ENCODE measurements around the gene HASPIN. TPM values are rescaled to one million over a fixed set of nuclear protein-coding genes. Genes with fewer than 3 reads are reported as not detected.
"Not testable (repeated sequence)": the region's sequence is repeated elsewhere in the genome, so short reads cannot be mapped to it uniquely, and the experiment has no call there.

HASPIN gene
- total RNA-seq, 2 experiments from 2014 or later, result 27.6 to 31.2 TPM

- Mint-ChIP-seq H3K9me3 (no peaks in the 10 kb centered on the region), H3K4me1 (peaks cover 16% of the 10 kb centered on the region), H3K27ac (peak overlapping the region; percentile 3), H3K27me3 (no peaks in the 10 kb centered on the region), H3K4me3 (no peak overlapping the region), H3K36me3 (ENCODE audit: low read depth) (peaks cover 9% of the 10 kb centered on the region)
- CTCF ChIA-PET, result no interaction called here
- no peak for DNase-seq
- POLR2A ChIA-PET, result no interaction called here
These were observed 34.2 kb upstream of the HASPIN start for GRCh38 chr17:3689262-3690093.

- H3K36me3 Mint-ChIP-seq (ENCODE audit: low read depth), result peaks cover 9% of the 10 kb centered on the region
- no peak overlapping the region for H3K4me3 Mint-ChIP-seq
- ChIA-PET POLR2A (no interaction called here), CTCF (no interaction called here)
- no peaks in the 10 kb centered on the region for H3K9me3 Mint-ChIP-seq
- H3K27ac Mint-ChIP-seq, result no peak overlapping the region
- DNase-seq, result no peak
- no peaks in the 10 kb centered on the region for H3K27me3 Mint-ChIP-seq
- H3K4me1 Mint-ChIP-seq, result peaks cover 19% of the 10 kb centered on the region
These were observed 33.5 kb upstream of the HASPIN start for GRCh38 chr17:3690094-3690715.

GRCh38 chr17:3691617-3692067, 32.1 kb upstream of the HASPIN start:
- H3K9me3 Mint-ChIP-seq, result no peaks in the 10 kb centered on the region
- H3K4me1 Mint-ChIP-seq, result peaks cover 23% of the 10 kb centered on the region
- no peak overlapping the region for H3K4me3 Mint-ChIP-seq
- no peaks in the 10 kb centered on the region for H3K27me3 Mint-ChIP-seq
- POLR2A ChIA-PET, result no interaction called here
- H3K27ac Mint-ChIP-seq, result no peak overlapping the region
- CTCF ChIA-PET, result interaction anchor here (0.6 to 1.2 kb wide), 6 partner anchors 9 to 1375 kb away, joined by 3 to 5 read pairs (median 4); no protein-coding TSS in a partner anchor
- DNase-seq, result no peak
- peaks cover 9% of the 10 kb centered on the region for H3K36me3 Mint-ChIP-seq (ENCODE audit: low read depth)

- H3K4me1 Mint-ChIP-seq, result peaks cover 26% of the 10 kb centered on the region
These were observed 31.4 kb upstream of the HASPIN start for GRCh38 chr17:3692346-3692745.

GRCh38 chr17:3693141-3693540, 30.6 kb upstream of the HASPIN start:
- Mint-ChIP-seq H3K27me3 (no peaks in the 10 kb centered on the region), H3K4me1 (peaks cover 31% of the 10 kb centered on the region), H3K4me3 (no peak overlapping the region), H3K9me3 (no peaks in the 10 kb centered on the region), H3K27ac (no peak overlapping the region), H3K36me3 (ENCODE audit: low read depth) (peaks cover 9% of the 10 kb centered on the region)
- DNase-seq, result no peak
- ChIA-PET POLR2A (no interaction called here), CTCF (interaction anchor here (4.0 kb wide), 1 partner anchor 45 kb away, joined by 21 read pairs; no protein-coding TSS in a partner anchor)

More at GRCh38 chr17:3692346-3692745, 31.4 kb upstream of the HASPIN start:
- H3K27me3 Mint-ChIP-seq, result no peaks in the 10 kb centered on the region
- no peak overlapping the region for H3K27ac Mint-ChIP-seq
- no peak for DNase-seq
- H3K4me3 Mint-ChIP-seq, result no peak overlapping the region
- H3K36me3 Mint-ChIP-seq (ENCODE audit: low read depth), result peaks cover 9% of the 10 kb centered on the region
- no peaks in the 10 kb centered on the region for H3K9me3 Mint-ChIP-seq
- ChIA-PET POLR2A (no interaction called here), CTCF (interaction anchor here (0.6 to 1.0 kb wide), 3 partner anchors 10 to 1375 kb away, joined by 4 to 5 read pairs (median 5); no protein-coding TSS in a partner anchor)

GRCh38 chr17:3693829-3694231, 29.9 kb upstream of the HASPIN start:
- DNase-seq, result peak; percentile 23
- Mint-ChIP-seq H3K4me1 (peaks cover 31% of the 10 kb centered on the region), H3K36me3 (ENCODE audit: low read depth) (peaks cover 9% of the 10 kb centered on the region), H3K9me3 (no peaks in the 10 kb centered on the region), H3K4me3 (peak overlapping the region; percentile 85), H3K27me3 (no peaks in the 10 kb centered on the region), H3K27ac (no peak overlapping the region)
- ChIA-PET POLR2A (no interaction called here), CTCF (interaction anchor here (0.8 to 4.0 kb wide), 5 partner anchors 11 to 44 kb away, joined by 3 to 21 read pairs (median 4); partner anchors contain the start of gene HASPIN)

- Mint-ChIP-seq H3K4me1 (peaks cover 33% of the 10 kb centered on the region), H3K9me3 (no peaks in the 10 kb centered on the region), H3K36me3 (ENCODE audit: low read depth) (peaks cover 5% of the 10 kb centered on the region), H3K27ac (peak overlapping the region; percentile 79), H3K27me3 (no peaks in the 10 kb centered on the region), H3K4me3 (peak overlapping the region; percentile 85)
- POLR2A ChIA-PET, result interaction anchor here (0.6 kb wide), 1 partner anchor 998 kb away, joined by 7 read pairs; no protein-coding TSS in a partner anchor
- DNase-seq, result no peak
- CTCF ChIA-PET, result interaction anchor here (1.1 to 4.0 kb wide), 7 partner anchors 13 to 43 kb away, joined by 3 to 21 read pairs (median 6); partner anchors contain the start of gene HASPIN
These were observed 28.5 kb upstream of the HASPIN start for GRCh38 chr17:3695129-3695722.

- Mint-ChIP-seq H3K9me3 (no peaks in the 10 kb centered on the region), H3K27me3 (no peaks in the 10 kb centered on the region), H3K4me3 (peak within 1 kb of the TSS; percentile 85), H3K27ac (peak within 1 kb of the TSS; percentile 91), H3K4me1 (peaks cover 33% of the 10 kb centered on the region), H3K36me3 (ENCODE audit: low read depth) (peaks cover under 1% of the 10 kb centered on the region)
- peak; percentile 55 for DNase-seq
- ChIA-PET POLR2A (interaction anchor here (0.5 to 0.6 kb wide), 2 partner anchors 15 to 1627 kb away, joined by 3 read pairs; no protein-coding TSS in a partner anchor), CTCF (interaction anchor here (0.9 to 4.0 kb wide), 6 partner anchors 13 to 42 kb away, joined by 3 to 21 read pairs (median 6); partner anchors contain the start of gene HASPIN)
These were observed 27.8 kb upstream of the HASPIN start, which contains the start of gene P2RX5 for GRCh38 chr17:3695723-3696411. Gene P2RX5 (minus strand): TSS chr17:3696155. CDS start chr17:3696005, 150 bp downstream.

- no peaks in the 10 kb centered on the region for H3K9me3 Mint-ChIP-seq
- no peak overlapping the region for H3K27ac Mint-ChIP-seq
- no peak overlapping the region for H3K4me3 Mint-ChIP-seq
- CTCF ChIA-PET, result interaction anchor here (4.0 kb wide), 1 partner anchor 41 kb away, joined by 21 read pairs; no protein-coding TSS in a partner anchor
- no peaks in the 10 kb centered on the region for H3K27me3 Mint-ChIP-seq
- POLR2A ChIA-PET, result no interaction called here
- no peak for DNase-seq
- peaks cover 33% of the 10 kb centered on the region for H3K4me1 Mint-ChIP-seq
- H3K36me3 Mint-ChIP-seq (ENCODE audit: low read depth), result peaks cover 8% of the 10 kb centered on the region
These were observed 26.6 kb upstream of the HASPIN start for GRCh38 chr17:3697103-3697476.

- peaks cover 18% of the 10 kb centered on the region for H3K36me3 Mint-ChIP-seq (ENCODE audit: low read depth)
- H3K4me1 Mint-ChIP-seq, result peaks cover 35% of the 10 kb centered on the region
- no peak for DNase-seq
- H3K27ac Mint-ChIP-seq, result no peak overlapping the region
- CTCF ChIA-PET, result no interaction called here
- no peaks in the 10 kb centered on the region for H3K27me3 Mint-ChIP-seq
- no peak overlapping the region for H3K4me3 Mint-ChIP-seq
- POLR2A ChIA-PET, result no interaction called here
- peaks cover 6% of the 10 kb centered on the region for H3K9me3 Mint-ChIP-seq
These were observed 25.6 kb upstream of the HASPIN start for GRCh38 chr17:3698139-3698538.

GRCh38 chr17:3699951-3700350, 23.8 kb upstream of the HASPIN start:
- no peaks in the 10 kb centered on the region for H3K27me3 Mint-ChIP-seq
- H3K36me3 Mint-ChIP-seq (ENCODE audit: low read depth), result peaks cover 25% of the 10 kb centered on the region
- DNase-seq, result no peak
- peaks cover 6% of the 10 kb centered on the region for H3K9me3 Mint-ChIP-seq
- ChIA-PET CTCF (interaction anchor here (1.0 kb wide), 2 partner anchors 11 to 22 kb away, joined by 4 to 5 read pairs; no protein-coding TSS in a partner anchor), POLR2A (no interaction called here)
- no peak overlapping the region for H3K27ac Mint-ChIP-seq
- H3K4me1 Mint-ChIP-seq, result peaks cover 21% of the 10 kb centered on the region
- H3K4me3 Mint-ChIP-seq, result no peak overlapping the region

- ChIA-PET POLR2A (interaction anchor here (0.6 to 0.9 kb wide), 2 partner anchors 9 to 62 kb away, joined by 3 to 4 read pairs; no protein-coding TSS in a partner anchor), CTCF (interaction anchor here (1.0 to 1.7 kb wide), 3 partner anchors 19 to 144 kb away, joined by 5 to 7 read pairs (median 7); partner anchors contain the start of genes HASPIN and NCBP3)
- H3K4me3 Mint-ChIP-seq, H3K27me3 Mint-ChIP-seq, DNase-seq, H3K9me3 Mint-ChIP-seq, H3K27ac Mint-ChIP-seq: not testable (repeated sequence)
- Mint-ChIP-seq H3K4me1 (peaks cover 17% of the 10 kb centered on the region), H3K36me3 (ENCODE audit: low read depth) (peaks cover 25% of the 10 kb centered on the region)
These were observed 21.6 kb upstream of the HASPIN start for GRCh38 chr17:3702041-3702539.

Measured in activated CD4-positive, alpha-beta T cell treated with anti-CD3 and anti-CD28 coated beads, Interleukin-2, amount 10 ng/mL, durations not matched to agents 7 days and 5 days (primary cell).